Erythroblast (primary cell): ENCODE measurements around the gene SDF4.

Experiments
- GATA1 ChIP-seq: IDR thresholded peaks from 2 replicates; pipeline ENCODE4 v1.6.1; 2011; ENCODE audit warnings: low read depth, mild to moderate bottlenecking, control low read depth, low read length, moderate library complexity
- POLR2A ChIP-seq: IDR thresholded peaks from 2 replicates; pipeline ENCODE4 v1.6.1; 2011; ENCODE audit warnings: mild to moderate bottlenecking, low read length

DNA sequence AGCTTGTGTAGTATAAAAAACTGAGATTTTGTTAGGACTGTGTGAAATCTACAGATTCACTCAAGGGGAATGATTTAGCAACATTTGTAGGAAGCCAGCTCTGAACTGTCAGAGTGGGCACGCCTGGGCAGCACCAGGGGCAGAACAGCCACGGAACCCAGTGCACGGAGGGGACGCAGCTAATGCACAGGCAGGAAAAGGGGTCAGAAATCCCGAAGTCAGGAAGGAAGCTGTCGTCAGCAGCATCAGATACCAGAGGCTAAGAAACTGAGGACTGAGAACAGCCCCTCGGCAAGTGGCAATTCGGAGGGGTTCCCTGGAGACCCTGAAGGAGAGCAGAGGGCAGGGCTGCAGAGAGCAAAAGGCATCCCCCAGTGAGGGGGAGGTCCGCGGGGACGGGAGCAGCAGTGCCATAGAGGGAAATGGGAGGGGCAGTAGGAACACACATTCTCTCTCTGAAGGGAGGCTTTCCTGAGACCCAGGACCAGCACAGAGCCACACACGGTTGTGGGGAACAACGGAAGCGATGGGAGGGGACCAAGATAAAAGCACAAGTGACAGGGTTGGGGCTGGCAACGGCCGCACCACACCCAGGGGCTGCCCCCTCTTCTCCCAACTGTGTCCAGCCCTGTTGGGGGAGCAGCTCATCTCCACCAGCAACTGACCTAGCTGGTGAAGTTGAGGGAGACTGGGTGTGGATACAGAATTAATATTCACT lies 29.2 kb upstream of the SDF4 start:
- peak; percentile 33 for TF ChIP-seq POLR2A
- TF ChIP-seq GATA1: no peak
